Hematopoietic multipotent progenitor cell (in vitro differentiated cells): ENCODE results near the gene ZSWIM7. TPM values are rescaled to one million over a fixed set of nuclear protein-coding genes. Genes with fewer than 3 reads are reported as not detected.
"Not testable (repeated sequence)": the region's sequence is repeated elsewhere in the genome, so short reads cannot be mapped to it uniquely, and the experiment has no call there.

ENCODE experiments used
- DNase-seq, 3 donors: peaks; one replicate each; pipeline ENCODE4 v3.0.0-alpha.2; 2011 to 2015; ENCODE audit warnings: low read depth in 2 of 3, low spot score in 2 of 3
- total RNA-seq: library from RNA; depleted of rRNA; stranded (reverse); fragments of >200 nt; gene quantifications from one replicate; pipeline ENCODE4 v1.2.3, GENCODE V29; 2012

Gene ZSWIM7
- total RNA-seq, 1 donor: 33.7 TPM

GRCh38 chr17:15958484-15958854, 41.0 kb downstream of the ZSWIM7 start:
- DNase-seq: no peak

GRCh38 chr17:15957608-15958307, 41.7 kb downstream of the ZSWIM7 start:
- DNase-seq: no peak

GRCh38 chr17:15957206-15957605, 42.3 kb downstream of the ZSWIM7 start:
- no peak for DNase-seq

- DNase-seq: no peak
These were observed 43.5 kb downstream of the ZSWIM7 start for GRCh38 chr17:15955793-15956541.

- peak in 1 of 3 donors; percentile 37 for DNase-seq
These were observed 45.3 kb downstream of the ZSWIM7 start for GRCh38 chr17:15954222-15954621.

GRCh38 chr17:15952916-15953790, 46.4 kb downstream of the ZSWIM7 start:
- DNase-seq: no peak

- DNase-seq: no peak
These were observed 47.4 kb downstream of the ZSWIM7 start for GRCh38 chr17:15952048-15952532.

- no peak for DNase-seq
These were observed 48.0 kb downstream of the ZSWIM7 start for GRCh38 chr17:15951368-15952047.

- DNase-seq: no peak
These were observed 51.3 kb downstream of the ZSWIM7 start for GRCh38 chr17:15947976-15948752.

GRCh38 chr17:15947271-15947670, 52.2 kb downstream of the ZSWIM7 start:
- DNase-seq: no peak

GRCh38 chr17:15946611-15947120, 52.8 kb downstream of the ZSWIM7 start:
- no peak for DNase-seq

- DNase-seq: peak in 1 of 3 donors; percentile 16
These were observed 53.8 kb downstream of the ZSWIM7 start for GRCh38 chr17:15945527-15946191.

- DNase-seq: peak; percentile 10 to 70 (median 64)
These were observed 54.6 kb downstream of the ZSWIM7 start, which contains the start of gene ADORA2B for GRCh38 chr17:15944759-15945526. TSS of gene ADORA2B (plus strand) at chr17:15945130. CDS start at chr17:15945249, 119 bp downstream.

GRCh38 chr17:15943971-15944758, 55.3 kb downstream of the ZSWIM7 start:
- DNase-seq: no peak

- no peak for DNase-seq
These were observed 57.2 kb downstream of the ZSWIM7 start for GRCh38 chr17:15942207-15942833.

- no peak for DNase-seq
These were observed 57.7 kb downstream of the ZSWIM7 start for GRCh38 chr17:15941781-15942180.

GRCh38 chr17:15936481-15936880, 63.0 kb downstream of the ZSWIM7 start:
- DNase-seq: not testable (repeated sequence)
